GM18861 (cell line): Measurements from ENCODE around the gene MAMDC2.

ENCODE experiments used
- ATAC-seq: cut with Tn5 transposase; IDR thresholded peaks from one replicate; pipeline ENCODE4 v1.9.1; 2021; ENCODE audit not compliant: unreplicated experiment

MAMDC2 gene

GRCh38 chr9:70043689-70044489 is at the start of gene MAMDC2:
Gene MAMDC2, plus strand, starts transcription at chr9:70043848. Its CDS starts 350 bp downstream, at chr9:70044198.
- no peak for ATAC-seq

- no peak for ATAC-seq
Observed at GRCh38 chr9:69995846-69996245, 47.8 kb upstream of the MAMDC2 start.

GRCh38 chr9:69996967-69997366 is 46.7 kb upstream of the MAMDC2 start:
- ATAC-seq = no peak

GRCh38 chr9:69997524-69997923 is 46.1 kb upstream of the MAMDC2 start:
- no peak for ATAC-seq

- ATAC-seq = no peak
Observed at GRCh38 chr9:69999315-69999714, 44.3 kb upstream of the MAMDC2 start.

- ATAC-seq = no peak
Observed at GRCh38 chr9:70000469-70000868, 43.2 kb upstream of the MAMDC2 start.

- no peak for ATAC-seq
Observed at GRCh38 chr9:70003901-70004714, 39.5 kb upstream of the MAMDC2 start.

GRCh38 chr9:70006306-70006705 is 37.3 kb upstream of the MAMDC2 start:
- no peak for ATAC-seq

- no peak for ATAC-seq
Observed at GRCh38 chr9:70007831-70008230, 35.8 kb upstream of the MAMDC2 start.

- no peak for ATAC-seq
Observed at GRCh38 chr9:70010015-70010414, 33.6 kb upstream of the MAMDC2 start.

GRCh38 chr9:70011366-70011765 is 32.3 kb upstream of the MAMDC2 start:
- ATAC-seq = no peak

- no peak for ATAC-seq
Observed at GRCh38 chr9:70012569-70012968, 31.1 kb upstream of the MAMDC2 start.

GRCh38 chr9:70013598-70014196 is 30.0 kb upstream of the MAMDC2 start:
- ATAC-seq = no peak

- ATAC-seq = no peak
Observed at GRCh38 chr9:70015099-70015498, 28.5 kb upstream of the MAMDC2 start.

GRCh38 chr9:70020217-70020616 is 23.4 kb upstream of the MAMDC2 start:
- no peak for ATAC-seq

- ATAC-seq = no peak
Observed at GRCh38 chr9:70020991-70021571, 22.6 kb upstream of the MAMDC2 start.

- ATAC-seq = no peak
Observed at GRCh38 chr9:70028287-70028686, 15.4 kb upstream of the MAMDC2 start.

GRCh38 chr9:70030156-70030555 is 13.5 kb upstream of the MAMDC2 start:
- ATAC-seq = no peak

- no peak for ATAC-seq
Observed at GRCh38 chr9:70031141-70031545, 12.5 kb upstream of the MAMDC2 start.

- ATAC-seq = no peak
Observed at GRCh38 chr9:70034271-70034711, 9.4 kb upstream of the MAMDC2 start.

GRCh38 chr9:70035691-70036090 is 8.0 kb upstream of the MAMDC2 start:
- ATAC-seq = no peak
